Activated T-helper 9 cell treated with anti-CD3 and anti-CD28 coated beads, Interleukin-2, amount 50 U/mL, for 16 hours (primary cell): Measurements from ENCODE around the gene FAM170B.

Source experiments
- DNase-seq: peaks from one replicate; pipeline ENCODE4 v3.0.0-alpha.2; 2020; ENCODE audit warnings: low read depth

The FAM170B gene

DNA sequence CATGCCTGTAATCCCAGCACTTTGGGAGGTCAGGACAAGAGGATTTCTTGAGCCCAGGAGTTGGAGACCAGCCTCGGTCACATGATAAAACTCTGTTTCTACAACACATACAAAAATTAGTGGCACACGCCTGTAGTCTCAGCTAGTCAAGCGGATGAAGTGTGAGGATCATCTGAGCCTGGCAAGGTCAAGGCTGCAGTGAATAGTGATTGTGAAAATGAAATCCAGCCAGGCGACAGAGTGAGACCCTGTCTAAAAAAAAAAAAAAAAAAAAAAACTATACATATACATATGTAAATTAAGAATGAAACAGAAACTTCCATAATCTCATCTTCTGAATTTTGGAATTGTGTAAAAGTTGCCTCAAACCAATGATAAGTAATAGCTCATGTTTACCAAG, 18.2 kb upstream of the FAM170B start:
- DNase-seq = no peak

DNA sequence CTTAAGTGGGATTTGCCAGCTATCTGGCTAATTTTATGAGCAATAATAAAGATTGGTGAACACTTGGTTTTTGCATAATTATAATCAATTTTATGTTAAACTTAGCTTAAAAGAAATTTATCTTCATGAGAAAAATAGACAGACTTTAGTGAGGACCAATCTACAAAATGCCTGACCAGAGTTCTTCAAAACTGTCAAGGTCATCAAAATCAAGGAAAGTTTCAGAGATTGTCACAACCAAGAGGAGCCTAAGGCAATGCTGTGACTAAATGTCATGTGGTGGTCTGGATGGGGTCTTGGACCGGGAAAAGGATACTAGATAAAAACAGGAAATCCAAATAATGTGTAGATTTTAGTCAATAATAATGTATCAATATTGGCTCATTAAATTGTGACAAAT, 17.7 kb upstream of the FAM170B start:
- DNase-seq = no peak

DNA sequence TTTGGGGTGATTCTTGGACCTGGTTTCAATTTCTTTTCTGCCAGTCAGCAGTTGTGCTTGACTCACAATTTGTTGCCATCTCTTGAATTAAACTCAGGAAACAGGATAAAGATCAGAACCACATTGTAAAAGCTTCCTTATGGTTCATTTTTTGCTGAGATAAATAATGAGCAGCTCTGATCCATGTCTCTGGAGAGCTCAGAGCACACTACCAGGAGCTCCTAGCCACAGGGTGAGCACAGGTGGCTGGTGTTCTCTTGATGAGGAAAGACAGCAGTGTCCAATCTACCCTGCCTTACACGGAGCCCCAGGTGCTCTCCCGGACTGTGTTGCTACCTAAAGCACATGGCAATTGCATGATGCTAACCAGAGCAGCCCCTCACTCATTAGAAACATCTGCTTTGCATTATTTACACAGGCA, 17.2 kb upstream of the FAM170B start:
- DNase-seq = no peak

DNA sequence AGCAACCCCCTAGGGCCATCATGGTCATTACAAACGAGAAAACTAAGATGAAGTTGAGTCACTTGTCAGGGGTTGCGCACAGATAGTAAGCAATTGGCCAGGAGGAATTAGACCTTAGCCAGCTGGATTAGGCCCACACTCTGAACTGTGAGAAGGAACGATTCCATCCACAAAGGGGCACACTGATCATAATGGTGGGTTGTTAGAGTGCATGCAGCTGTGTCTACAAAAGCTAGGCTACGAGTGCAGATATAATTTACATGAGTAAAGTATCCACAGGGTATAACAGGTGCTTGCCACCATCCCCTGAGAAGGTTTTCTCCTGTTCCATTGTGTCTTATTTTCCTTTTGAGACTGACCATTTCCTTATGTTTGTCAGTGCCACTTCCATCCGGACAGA, 16.6 kb upstream of the FAM170B start:
- DNase-seq = no peak

DNA sequence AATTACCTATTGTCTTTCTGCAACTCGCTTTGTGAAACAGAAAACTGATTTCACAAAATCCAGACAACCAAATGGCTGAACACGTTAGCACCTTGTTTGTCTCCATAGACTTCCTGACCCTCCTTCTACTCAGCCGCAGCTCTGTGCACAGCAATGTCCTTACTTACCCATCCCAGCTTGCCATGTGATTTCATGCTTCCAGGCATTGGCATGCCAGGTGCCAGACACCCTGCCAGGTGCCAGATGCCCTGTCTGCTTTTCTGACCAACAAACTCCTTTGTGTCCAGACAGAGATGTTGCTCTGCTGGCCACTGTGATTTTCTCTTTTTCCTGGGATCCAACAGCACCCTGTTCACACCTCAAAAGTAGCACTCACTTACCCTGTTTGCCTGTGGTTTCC, 16.1 kb upstream of the FAM170B start:
- no peak for DNase-seq

DNA sequence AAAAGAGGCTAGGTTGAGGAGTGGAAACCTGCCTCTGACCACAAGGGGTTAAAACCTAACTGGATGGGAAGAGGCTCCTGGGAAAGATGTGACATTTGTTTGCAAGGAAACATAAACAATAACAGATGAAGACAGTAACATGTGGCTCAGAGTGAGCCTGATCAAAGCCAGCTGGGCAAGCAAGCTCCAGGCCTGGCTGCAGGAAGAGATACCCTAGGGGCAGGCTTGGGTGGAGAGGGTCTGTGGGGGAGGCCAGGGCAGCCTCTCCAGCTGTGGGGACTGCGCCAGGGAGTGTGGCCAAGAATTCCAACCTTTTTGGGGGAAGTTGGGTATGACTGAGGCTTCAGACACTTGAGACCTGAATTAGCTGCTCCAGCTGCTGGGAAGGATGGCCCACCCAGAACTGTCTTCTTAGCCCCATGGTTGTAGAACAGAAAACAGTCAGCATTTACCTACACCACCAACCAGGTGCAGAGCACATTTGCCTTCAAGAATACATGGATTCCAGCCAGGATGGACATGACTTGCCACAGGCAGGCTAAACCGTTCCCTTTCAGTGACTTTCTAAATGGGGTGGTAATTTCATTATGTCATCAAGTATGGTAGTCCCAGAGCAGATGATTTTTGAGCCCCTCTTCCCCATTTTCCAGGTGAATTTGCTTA, 10.4 kb upstream of the FAM170B start:
- no peak for DNase-seq

DNA sequence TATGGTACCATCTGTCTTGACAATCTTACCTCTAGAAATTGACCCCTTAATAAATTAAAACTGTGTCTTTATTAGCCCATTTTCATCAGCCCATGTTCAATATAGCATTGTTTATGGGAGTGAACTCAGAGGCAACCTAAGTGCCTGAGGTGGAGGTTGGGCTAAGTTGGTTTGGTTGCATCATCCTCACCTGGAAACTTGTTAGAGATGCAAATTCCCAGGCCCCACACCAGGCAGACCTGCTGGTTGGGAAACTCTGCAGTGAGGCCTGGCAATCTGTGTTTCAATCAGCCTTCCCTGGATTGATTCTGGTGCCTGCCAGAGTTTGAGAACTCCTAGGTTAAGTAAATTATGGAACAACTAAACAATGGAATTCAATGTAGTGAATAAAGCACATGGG, 9.4 kb upstream of the FAM170B start:
- no peak for DNase-seq

DNA sequence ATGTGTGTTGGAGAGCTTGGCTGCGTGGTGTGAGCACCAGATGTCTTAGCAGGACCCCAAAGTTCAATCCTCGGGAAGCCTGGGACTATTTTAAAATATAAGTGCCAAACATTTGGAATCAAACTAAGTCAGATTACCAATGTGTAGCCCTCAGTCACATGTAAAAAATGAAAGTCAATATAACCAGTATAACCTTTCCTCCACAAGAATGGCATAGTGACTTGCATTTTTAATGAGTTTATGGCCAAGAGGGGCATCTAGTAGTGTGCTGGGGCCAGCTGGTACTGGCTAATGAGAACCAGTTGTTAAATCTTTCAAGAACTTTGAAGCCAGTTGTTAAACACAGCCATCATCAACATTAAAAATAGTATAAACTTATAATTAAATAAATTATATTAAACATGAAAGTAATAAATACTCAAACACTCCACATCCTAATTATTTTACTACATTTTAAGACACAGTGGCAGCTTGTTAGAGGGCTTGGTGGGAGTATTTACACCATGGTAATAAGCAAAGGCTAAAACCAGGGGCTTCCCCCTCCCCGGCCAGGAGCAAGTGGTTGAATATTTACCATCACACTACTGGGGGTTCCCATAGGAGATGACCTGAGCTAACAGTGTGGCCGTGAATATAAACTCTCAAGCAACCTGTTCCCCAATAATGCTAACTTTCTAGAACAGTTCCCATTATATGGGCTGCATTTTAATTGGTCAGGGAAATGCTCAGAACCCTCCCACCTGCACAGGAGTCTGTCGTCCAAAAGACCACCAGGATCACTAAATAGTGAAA, 7.9 kb upstream of the FAM170B start:
- DNase-seq = no peak

DNA sequence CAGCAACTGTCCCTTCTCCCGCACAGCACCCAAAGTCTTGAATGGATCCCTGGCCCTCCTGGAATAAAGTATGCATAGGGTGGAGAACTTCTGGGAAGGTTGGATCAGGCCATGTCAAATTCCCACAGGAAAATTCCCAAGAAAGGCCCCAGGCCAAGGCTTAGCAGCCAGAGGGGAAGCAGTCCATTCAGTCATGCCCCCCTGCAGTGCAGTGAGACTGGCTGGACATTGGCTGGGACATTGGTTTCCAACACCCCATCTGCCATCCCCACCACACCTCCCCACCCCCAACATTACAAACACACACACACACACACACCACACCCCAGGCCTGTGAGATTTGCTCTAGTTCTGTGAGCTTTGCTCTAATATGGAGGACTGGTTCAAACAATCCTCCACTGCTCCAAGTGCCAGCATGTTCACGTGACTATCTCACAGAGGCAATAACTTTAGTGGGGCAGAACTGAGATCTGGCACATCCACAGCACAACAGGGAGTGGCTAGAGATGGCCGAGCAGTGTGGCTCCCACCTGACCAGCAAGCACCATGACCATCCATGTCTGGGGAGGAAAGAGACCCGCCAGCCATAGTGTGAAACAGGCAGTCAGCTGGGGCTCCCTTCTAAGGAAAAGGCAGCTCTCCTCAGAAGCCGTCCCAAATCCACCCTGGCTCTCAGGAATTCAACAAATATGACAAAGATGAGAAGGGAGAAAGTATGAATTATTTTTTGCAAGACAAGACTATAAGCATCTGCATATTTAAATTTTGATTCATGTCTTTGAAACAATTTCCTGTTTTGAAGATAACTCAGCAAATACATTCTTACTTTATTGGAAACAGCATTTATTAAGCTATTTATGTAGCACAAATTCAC, 6.7 kb upstream of the FAM170B start:
- no peak for DNase-seq

DNA sequence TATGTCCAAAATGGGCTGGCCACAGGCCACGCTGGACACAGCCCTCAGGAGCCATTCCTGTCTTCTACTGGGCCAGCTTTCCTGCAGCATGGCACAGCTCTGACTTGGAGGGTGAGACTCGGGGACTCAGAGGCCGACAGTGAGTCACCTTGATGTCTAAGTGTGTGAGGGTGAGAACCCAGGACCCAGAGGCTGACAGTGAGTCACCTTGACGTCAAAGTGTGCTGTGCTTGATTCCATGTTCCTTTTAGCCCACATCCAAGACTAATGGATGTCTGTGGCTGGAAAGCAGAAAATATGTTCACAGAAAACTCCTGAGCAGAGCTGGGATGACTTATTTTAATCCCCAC, 6.0 kb upstream of the FAM170B start:
- no peak for DNase-seq

DNA sequence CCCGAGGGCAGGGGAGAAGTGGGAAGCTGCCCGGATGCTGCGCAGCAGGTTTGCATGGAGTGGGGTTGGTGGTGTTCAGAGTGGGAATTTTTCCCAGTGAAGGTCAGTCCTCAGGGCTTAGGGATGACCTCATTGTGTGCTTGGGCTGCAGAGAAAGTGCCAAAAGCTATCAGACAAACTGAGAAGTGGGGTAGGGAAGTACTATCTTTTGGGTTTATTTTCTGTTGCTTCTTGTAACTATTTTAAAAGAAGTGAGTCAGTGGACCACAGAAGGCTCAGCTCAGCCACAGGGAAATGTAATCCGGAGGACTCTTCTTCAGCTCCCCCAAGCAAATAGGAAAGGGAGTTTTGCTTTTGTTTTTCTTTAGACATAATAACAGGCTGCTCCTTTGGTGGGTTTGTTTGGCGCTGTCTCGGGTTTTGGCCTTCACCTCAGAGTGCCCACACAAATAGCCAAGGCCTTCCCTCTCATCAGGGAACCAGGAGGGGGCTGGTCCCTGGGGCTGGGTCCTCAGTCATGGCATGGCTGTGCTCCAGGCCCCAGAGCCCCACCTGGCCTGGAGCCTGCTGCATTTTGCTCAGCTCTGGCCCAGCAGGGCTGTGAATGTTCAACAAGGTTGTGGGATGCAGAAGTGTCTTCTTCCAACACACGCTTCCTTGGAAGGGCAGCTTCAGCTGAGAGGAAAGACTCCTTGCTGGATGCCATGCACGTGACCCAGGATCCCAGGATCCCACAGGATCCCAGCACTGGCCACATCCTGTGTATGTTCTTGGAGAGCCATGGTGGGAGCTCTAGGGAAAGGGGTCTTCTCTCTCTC, 5.4 kb upstream of the FAM170B start:
- DNase-seq = no peak

DNA sequence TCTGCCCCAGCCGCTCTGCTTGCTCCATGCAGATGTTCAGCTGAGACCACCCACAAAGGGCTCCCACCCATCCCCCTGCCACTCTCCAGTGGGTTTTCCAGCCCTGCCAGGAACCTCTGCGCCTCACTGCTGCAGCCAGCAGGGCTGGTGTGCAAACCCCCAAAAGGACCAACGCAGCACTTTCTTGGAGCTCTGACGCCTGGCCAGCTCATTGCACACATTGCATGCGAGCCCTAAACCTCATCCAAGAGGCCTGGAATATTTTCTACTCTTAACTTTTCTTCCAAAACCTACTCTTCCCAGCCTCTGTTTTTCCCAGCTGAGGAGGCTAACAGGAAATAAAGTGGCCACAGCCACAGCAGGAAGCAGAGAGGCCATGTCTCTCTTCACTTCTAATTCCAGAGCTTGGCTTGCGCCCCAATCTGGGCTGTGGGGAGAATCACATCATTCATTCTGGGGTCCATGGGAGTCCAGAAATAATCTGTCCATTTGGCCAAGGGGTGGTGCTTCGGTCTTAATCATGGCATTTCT, 4.6 kb upstream of the FAM170B start:
- no peak for DNase-seq

DNA sequence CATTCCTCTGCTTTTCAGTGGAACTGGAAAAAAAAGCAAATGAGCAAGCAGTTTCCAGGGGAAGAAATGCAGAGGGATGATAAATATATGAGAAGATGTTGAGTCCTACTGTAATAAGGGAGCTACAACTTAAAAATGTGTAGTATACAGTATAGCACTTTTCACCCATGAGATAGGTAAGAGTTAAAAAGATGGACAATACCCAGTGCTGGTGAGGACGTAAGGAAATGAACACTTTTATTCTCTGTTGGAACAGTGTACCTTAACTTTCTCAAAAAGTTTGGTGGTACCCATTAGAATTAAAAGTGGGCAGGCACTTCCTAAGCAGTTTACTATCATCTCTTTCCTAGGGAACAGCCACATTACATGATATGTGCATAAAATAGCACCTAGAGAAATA, 2.7 kb upstream of the FAM170B start:
- DNase-seq = no peak

DNA sequence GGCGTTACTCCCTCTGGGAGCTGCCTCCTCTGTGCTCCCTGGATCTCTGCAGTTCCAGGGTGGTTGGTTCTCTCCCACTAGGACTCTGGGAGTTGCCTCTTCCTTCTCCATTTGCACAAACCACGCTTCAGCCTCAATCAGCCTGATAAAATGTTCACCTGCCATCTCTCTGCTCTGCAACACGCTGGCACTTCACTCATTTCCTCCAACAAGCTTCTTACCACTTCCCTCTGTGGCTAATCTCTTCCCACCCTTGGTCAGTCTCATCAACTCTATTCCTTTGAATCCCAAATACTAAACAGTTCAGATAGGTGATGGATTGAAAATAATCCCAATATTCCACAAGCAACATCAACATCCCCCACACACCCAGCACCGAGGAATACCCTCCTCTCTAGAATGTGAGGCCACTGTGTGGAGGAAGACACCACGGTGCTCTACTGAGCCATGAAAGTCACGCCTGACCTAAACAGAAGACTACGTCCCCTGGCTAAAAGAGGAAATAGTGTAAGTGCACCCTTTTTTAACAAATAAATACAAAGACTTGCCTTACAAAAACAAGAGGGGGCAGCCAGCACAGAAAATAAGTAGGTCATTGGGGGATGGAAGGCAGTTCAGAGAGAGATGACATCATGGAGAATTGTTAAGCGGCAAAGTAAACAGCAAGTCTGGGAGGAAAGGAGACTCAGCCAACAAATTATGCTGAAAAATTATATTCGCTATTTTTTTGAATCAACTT, 1.9 kb upstream of the FAM170B start:
- no peak for DNase-seq

DNA sequence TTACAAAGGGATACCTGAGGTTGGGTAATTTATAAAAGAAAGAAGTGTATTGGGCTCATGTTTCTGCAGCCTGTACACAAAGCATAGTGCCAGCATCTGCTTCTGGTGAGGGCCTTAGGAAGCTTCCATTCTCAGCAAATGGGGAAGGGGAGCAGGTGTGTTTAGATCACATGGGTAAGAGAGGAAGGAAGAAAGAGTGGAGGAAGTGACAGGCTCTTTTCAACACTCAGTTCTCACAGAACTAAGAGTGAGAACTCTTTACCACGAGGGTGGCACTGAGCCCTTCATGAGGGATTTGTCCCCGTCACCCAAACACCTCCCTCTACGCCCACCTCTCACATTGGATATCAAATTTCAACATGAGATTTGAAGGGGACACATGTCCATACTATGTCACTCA, 506 bp upstream of the FAM170B start:
- DNase-seq = no peak

DNA sequence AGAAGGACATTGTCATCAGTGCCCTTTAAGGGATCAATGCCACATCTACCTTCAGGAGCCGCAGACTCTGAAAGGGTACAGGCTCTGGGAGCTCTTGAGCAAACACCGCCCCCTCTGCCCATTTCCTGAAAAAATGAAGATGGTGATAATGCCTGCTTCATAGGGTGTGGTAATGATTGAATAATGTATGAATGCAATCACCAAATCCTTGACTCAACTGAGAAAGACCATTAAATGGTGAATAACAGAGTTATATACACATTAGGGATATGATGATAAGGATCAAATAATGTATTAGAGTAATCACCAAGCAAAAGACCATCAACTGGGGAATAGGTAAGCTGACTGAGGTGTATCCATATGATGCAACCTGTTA, 1.5 kb downstream of the FAM170B start:
- DNase-seq = no peak

DNA sequence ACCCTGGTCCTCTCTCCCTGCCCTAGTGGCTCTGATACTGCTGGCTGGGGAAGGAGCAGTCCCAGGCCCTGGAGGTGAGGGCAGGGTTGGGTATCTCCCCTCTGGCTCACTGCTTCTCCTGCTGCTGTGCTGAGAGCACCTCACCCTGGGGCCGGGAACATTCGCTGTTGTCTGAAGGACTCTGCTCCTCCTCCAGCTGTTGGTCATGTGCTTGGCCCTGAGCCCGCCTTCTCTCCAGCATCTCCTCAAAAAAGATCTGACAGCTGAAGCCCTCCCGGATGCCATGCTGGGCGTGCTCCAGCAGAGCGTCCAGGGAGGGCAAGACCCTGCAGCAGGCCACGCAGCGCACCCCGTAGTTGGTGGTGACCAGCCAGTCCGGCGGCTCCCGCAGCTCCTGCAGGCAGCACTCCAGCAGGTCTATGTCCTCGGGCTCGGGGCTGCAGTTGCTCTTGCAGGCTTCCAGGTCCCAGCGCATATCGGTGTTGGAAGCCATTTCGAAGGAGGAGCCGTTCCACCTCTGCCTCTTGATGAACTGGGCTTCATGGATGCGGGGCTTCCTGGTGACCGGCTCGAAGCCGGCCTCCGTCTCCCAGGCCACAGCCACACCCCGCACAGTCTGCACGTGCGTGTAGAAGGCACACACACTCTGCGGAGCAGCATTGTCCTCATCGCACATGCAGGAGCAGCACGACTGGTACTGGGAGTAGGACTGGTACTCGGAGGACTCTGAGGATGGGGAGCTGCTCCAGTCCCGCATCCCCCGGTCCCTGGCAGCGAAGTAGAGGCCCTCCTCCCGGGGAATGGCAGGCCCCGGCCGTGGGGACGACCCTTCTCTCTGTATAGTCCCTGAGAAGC, 2.1 kb downstream of the FAM170B start:
- no peak for DNase-seq

DNA sequence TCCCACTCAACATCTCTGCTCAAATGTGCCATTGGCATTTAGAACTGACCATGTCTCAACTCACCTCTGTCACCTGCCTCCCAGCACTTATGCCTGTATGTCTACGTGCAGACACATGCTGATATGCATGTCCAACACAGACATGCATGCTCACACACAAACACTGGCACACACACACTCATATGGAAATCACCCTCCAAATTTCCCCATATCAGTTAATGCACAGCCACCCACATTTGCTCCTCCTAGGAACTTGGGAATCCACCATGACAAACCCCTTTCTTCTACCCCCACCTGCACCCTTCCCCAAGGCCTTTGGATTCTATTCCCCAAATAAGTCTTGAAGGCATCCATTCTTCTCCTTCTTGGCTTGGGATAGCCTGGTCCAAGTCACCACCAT, 4.4 kb downstream of the FAM170B start:
- no peak for DNase-seq

DNA sequence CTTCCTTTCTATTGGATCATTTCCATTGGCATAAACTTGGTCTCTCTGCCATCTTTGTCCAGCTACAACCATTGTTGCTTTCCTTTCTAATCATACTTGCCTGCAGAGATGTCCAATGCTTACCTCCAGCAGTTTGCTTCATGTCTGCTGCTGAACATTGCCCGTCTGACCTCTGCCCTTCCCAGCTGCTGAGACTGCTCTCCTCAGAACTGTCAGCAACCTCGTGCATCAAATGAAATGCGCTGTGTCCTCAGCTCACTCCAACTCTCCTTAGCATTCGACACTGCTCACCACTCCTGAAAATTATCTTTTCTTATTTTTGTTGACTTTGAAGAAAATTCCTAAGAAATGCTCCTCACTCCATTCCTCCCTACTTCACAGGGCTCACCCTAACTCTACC, 5.0 kb downstream of the FAM170B start:
- no peak for DNase-seq
